Peyer's patch (tissue), 4 donors: Measurements from ENCODE around the gene SLC25A21. TPM values are rescaled to one million over a fixed set of nuclear protein-coding genes. Genes with fewer than 3 reads are reported as not detected.

Experiments used
- DNase-seq, 3 donors: peaks; one replicate each; pipeline ENCODE4 v3.0.0-alpha.2; 2017 to 2019
- H3K27ac ChIP-seq, 4 donors: fragments of 200-600 bp; sonication (generic); one replicate each; pipeline ENCODE4 v1.5.1; 2016 to 2019
- H3K27me3 ChIP-seq, 2 donors: fragments of 200-600 bp; sonication (generic); one replicate each; pipeline ENCODE4 v1.5.1; 2019
- H3K36me3 ChIP-seq, 3 donors: fragments of 200-600 bp; sonication (generic); one replicate each; pipeline ENCODE4 v1.5.1; 2016 to 2019
- H3K4me1 ChIP-seq, 4 donors: fragments of 200-600 bp; sonication (generic); one replicate each; pipeline ENCODE4 v1.5.1; 2016 to 2019
- H3K4me3 ChIP-seq, 4 donors: fragments of 200-600 bp; sonication (generic); 1 replicate in 3 of 4; 2 replicates in 1 of 4; pipeline ENCODE4 v1.5.1; 2016 to 2019; ENCODE audit warnings: mild to moderate bottlenecking in 1 of 4
- H3K9me3 ChIP-seq, 4 donors: fragments of 200-600 bp; sonication (generic); one replicate each; pipeline ENCODE4 v1.5.1; 2016 to 2019; ENCODE audit warnings: mild to moderate bottlenecking in 1 of 4
- CTCF ChIP-seq, 6 experiments: fragments of 450-650 bp in 4 of 6; fragments of 200-600 bp in 2 of 6; sonication (generic) in 1 of 6; IDR thresholded peaks; one replicate each; pipeline ENCODE4 v1.5.1; 2017 to 2019; ENCODE audit warnings: antibody characterized with exemption in 6 of 6, mild to moderate bottlenecking in 3 of 6, moderate library complexity in 1 of 6
- POLR2A ChIP-seq, 2 donors: fragments of 450-650 bp; IDR thresholded peaks; one replicate each; pipeline ENCODE4 v1.5.1; 2017; ENCODE audit warnings: antibody characterized with exemption in 2 of 2, mild to moderate bottlenecking in 2 of 2, moderate library complexity in 2 of 2
- total RNA-seq, 4 donors: library from RNA; depleted of rRNA; stranded (reverse); fragments of >200 nt; gene quantifications; one replicate each; pipeline ENCODE4 v1.1.0, GENCODE V29; 2016

SLC25A21 gene
- total RNA-seq, 4 donors from 2014 or later = 0.70 to 1.6 TPM; not detected in 2

GRCh38 chr14:37051680-37052079 is 120.7 kb downstream of the SLC25A21 start:
- Histone ChIP-seq H3K4me3 (no peak overlapping the region), H3K4me1 (no peaks in the 10 kb centered on the region), H3K27ac (no peak overlapping the region), H3K36me3 (no peaks in the 10 kb centered on the region), H3K27me3 (no peaks in the 10 kb centered on the region), H3K9me3 (no peaks in the 10 kb centered on the region)
- no peak for TF ChIP-seq POLR2A (IDR thresholded peaks at IDR 0.05)
- DNase-seq = peak in 1 of 3 donors; percentile 43

- Histone ChIP-seq H3K27me3 (no peaks in the 10 kb centered on the region), H3K27ac (no peak overlapping the region), H3K9me3 (no peaks in the 10 kb centered on the region), H3K4me3 (no peak overlapping the region), H3K36me3 (no peaks in the 10 kb centered on the region), H3K4me1 (no peaks in the 10 kb centered on the region)
- TF ChIP-seq CTCF (IDR thresholded peaks at IDR 0.05) (no peak), POLR2A (IDR thresholded peaks at IDR 0.05) (no peak)
- no peak for DNase-seq
These were observed 121.3 kb downstream of the SLC25A21 start for GRCh38 chr14:37051153-37051552.

GRCh38 chr14:37048666-37049071 is 123.7 kb downstream of the SLC25A21 start:
- Histone ChIP-seq H3K36me3 (no peaks in the 10 kb centered on the region), H3K4me1 (no peaks in the 10 kb centered on the region), H3K27ac (no peak overlapping the region), H3K4me3 (no peak overlapping the region), H3K9me3 (no peaks in the 10 kb centered on the region), H3K27me3 (no peaks in the 10 kb centered on the region)
- TF ChIP-seq CTCF (IDR thresholded peaks at IDR 0.05) (no peak), POLR2A (IDR thresholded peaks at IDR 0.05) (no peak)
- no peak for DNase-seq

- TF ChIP-seq POLR2A (IDR thresholded peaks at IDR 0.05) (no peak), CTCF (IDR thresholded peaks at IDR 0.05) (no peak)
- Histone ChIP-seq H3K4me3 (no peak overlapping the region), H3K27me3 (no peaks in the 10 kb centered on the region), H3K36me3 (no peaks in the 10 kb centered on the region), H3K27ac (no peak overlapping the region), H3K9me3 (no peaks in the 10 kb centered on the region), H3K4me1 (no peaks in the 10 kb centered on the region)
- no peak for DNase-seq
These were observed 124.4 kb downstream of the SLC25A21 start for GRCh38 chr14:37047996-37048395.

GRCh38 chr14:37047226-37047625 is 125.2 kb downstream of the SLC25A21 start:
- no peaks in the 10 kb centered on the region for H3K4me1 ChIP-seq
- no peak overlapping the region for H3K4me3 ChIP-seq
- H3K27ac ChIP-seq = no peak overlapping the region
- TF ChIP-seq CTCF (IDR thresholded peaks at IDR 0.05) (no peak), POLR2A (IDR thresholded peaks at IDR 0.05) (no peak)
- H3K9me3 ChIP-seq = no peaks in the 10 kb centered on the region
- no peaks in the 10 kb centered on the region for H3K36me3 ChIP-seq
- no peak for DNase-seq
- no peaks in the 10 kb centered on the region for H3K27me3 ChIP-seq

- DNase-seq = no peak
- no peaks in the 10 kb centered on the region for H3K9me3 ChIP-seq
- no peak overlapping the region for H3K27ac ChIP-seq
- no peaks in the 10 kb centered on the region for H3K36me3 ChIP-seq
- no peaks in the 10 kb centered on the region for H3K4me1 ChIP-seq
- H3K27me3 ChIP-seq = no peaks in the 10 kb centered on the region
- H3K4me3 ChIP-seq = no peak overlapping the region
- no peak for TF ChIP-seq CTCF (IDR thresholded peaks at IDR 0.05)
- no peak for TF ChIP-seq POLR2A (IDR thresholded peaks at IDR 0.05)
These were observed 125.6 kb downstream of the SLC25A21 start for GRCh38 chr14:37046815-37047214.
